T47D (cell line): ENCODE measurements around the gene THOC1.
"Not testable (repeated sequence)": the region's sequence is repeated elsewhere in the genome, so short reads cannot be mapped to it uniquely, and the experiment has no call there.

ENCODE experiments used
- DNase-seq, 2 experiments: peaks; one replicate each; pipeline versions ENCODE4 v3.0.0 to v3.0.0-alpha.2; 2011 to 2012; ENCODE audit warnings: low read depth in 1 of 2, low spot score in 1 of 2
- JUND ChIP-seq: IDR thresholded peaks from 2 replicates; pipeline ENCODE4 v1.6.1; 2012; ENCODE audit warnings: low read depth
- in situ Hi-C: cut with HindIII; loops from 2 replicates; pipeline ENCODE4 v1.10.0; 2016; ENCODE audit warnings: low sequenced_read_pairs, low pct_unique_long_range_greater_than_20kb

THOC1 gene

DNA sequence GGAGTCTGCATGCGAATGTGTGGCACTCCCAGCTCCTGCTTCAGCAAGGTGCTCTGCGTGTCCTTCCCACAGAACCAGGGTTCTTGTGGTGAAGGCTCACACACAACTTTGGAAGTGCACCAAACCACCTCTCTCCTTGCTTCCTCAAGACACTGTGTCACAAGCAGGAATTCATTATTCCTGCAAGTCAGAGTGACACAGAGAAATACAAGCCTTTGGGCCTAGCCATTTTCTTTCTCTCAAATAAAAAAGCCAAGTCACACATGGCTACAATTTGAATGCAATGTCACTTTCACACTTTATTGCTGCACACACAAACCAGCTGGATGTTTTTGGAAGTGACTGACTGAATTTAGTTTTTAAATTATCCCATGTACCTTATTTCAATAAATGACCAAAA lies 30.1 kb upstream of the THOC1 start:
- in situ Hi-C loops = no loop called here
- no peak for DNase-seq
- TF ChIP-seq JUND = no peak

- no peak for TF ChIP-seq JUND
- in situ Hi-C loops = no loop called here
- no peak for DNase-seq
These were observed 28.1 kb upstream of the THOC1 start for GRCh38 chr18:295756-296490.

DNA sequence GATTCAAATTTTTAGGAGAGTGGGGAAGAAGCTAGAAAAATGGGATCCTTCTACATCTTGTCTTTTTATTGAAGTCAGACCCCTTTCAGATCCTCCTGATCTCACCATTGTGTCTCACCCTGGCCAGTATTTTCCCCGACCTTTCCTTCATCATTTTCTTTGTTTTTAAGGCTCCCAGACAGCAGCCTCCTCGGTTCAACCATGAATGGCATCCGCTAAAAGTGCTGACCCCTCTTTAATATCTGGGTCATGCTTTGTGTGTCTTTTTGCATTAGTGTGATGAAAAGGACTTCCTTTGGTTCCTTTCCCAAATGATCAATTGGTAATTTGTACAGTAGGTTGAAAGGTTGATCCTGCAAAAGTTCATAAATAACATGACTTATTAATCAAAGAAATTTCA lies 26.7 kb upstream of the THOC1 start:
- TF ChIP-seq JUND = no peak
- in situ Hi-C loops = no loop called here
- no peak for DNase-seq

GRCh38 chr18:293536-293935 lies 25.7 kb upstream of the THOC1 start:
- TF ChIP-seq JUND = no peak
- DNase-seq = peak in 1 of 2 experiments; percentile 28
- in situ Hi-C loops = no loop called here

DNA sequence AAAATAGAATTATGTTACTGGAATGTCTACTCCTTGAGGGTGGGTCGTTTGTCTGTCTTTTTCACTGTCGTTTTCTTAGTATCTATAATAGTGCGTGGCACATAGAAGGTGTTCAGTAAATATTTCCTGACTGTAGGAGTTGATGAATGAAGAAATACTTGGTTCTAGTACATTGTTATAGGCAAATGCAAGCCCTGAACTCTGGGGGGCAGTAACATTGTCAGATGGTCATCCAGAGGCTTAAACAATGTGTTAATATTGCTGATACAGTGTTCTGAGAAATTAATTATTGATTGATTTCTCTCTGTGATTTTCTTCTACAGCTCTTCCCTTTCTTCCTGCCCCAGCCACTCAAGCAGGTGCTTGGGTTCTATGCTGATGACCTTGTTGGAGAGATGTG lies 24.4 kb upstream of the THOC1 start:
- peak in 1 of 2 experiments; percentile 19 for DNase-seq
- in situ Hi-C loops = no loop called here
- TF ChIP-seq JUND = no peak

DNA sequence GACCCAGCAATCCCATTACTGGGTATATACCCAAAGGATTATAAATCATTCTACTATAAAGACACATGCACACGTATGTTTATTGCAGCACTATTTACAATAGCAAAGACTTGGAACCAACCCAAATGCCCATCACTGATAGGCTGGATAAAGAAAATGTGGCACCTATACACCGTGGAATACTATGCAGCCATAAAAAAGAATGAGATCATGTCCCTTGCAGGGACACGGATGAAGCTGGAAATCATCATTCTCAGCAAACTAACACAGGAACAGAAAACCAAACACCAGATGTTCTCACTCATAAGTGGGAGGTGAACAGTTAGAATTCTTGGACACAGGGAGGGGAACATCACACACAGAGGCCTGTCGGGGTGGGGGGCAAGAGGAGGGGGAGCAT lies 22.1 kb upstream of the THOC1 start:
- in situ Hi-C loops, DNase-seq: not testable (repeated sequence)

- DNase-seq = no peak
- no peak for TF ChIP-seq JUND
- in situ Hi-C loops = no loop called here
These were observed 21.2 kb upstream of the THOC1 start for GRCh38 chr18:289026-289425.

- no peak for TF ChIP-seq JUND
- DNase-seq = peak in 1 of 2 experiments; percentile 52
- in situ Hi-C loops = no loop called here
These were observed 18.9 kb upstream of the THOC1 start for GRCh38 chr18:286515-287310.

- no peak for TF ChIP-seq JUND
- in situ Hi-C loops = no loop called here
- DNase-seq = no peak
These were observed 18.0 kb upstream of the THOC1 start for GRCh38 chr18:285817-286216.

GRCh38 chr18:275486-275885 lies 7.6 kb upstream of the THOC1 start:
- in situ Hi-C loops = no loop called here
- no peak for DNase-seq
- no peak for TF ChIP-seq JUND

- DNase-seq = no peak
- TF ChIP-seq JUND = no peak
- in situ Hi-C loops = no loop called here
These were observed 6.5 kb upstream of the THOC1 start for GRCh38 chr18:274313-274712.

- in situ Hi-C loops = no loop called here
- TF ChIP-seq JUND = no peak
- DNase-seq = no peak
These were observed 5.7 kb upstream of the THOC1 start for GRCh38 chr18:273525-273924.

GRCh38 chr18:272650-273049 lies 4.8 kb upstream of the THOC1 start:
- in situ Hi-C loops = no loop called here
- TF ChIP-seq JUND = no peak
- peak in 1 of 2 experiments; percentile 16 for DNase-seq
